B cell (primary cell): Measurements from ENCODE around the gene MAP3K2. TPM values are rescaled to one million over a fixed set of nuclear protein-coding genes. Genes with fewer than 3 reads are reported as not detected.

Experiments
- ATAC-seq: fragments of 200-7000 bp; cut with Tn5 transposase; one replicate; pipeline ENCODE4 v1.10.0; 2021; ENCODE audit warnings: low read depth, mild to moderate bottlenecking, moderate number of reproducible peaks, moderate library complexity
- CTCF ChIA-PET: fragments of 350-600 bp; sonication (Branson Sonifier 250); formaldehyde crosslinking; loops from one replicate; lab custom pipeline; 2021; ENCODE audit warnings: antibody characterized with exemption, inconsistent platforms; lab: Charles Lee
- POLR2A ChIA-PET: fragments of 350-600 bp; sonication (Branson Sonifier 250); formaldehyde crosslinking; loops from one replicate; lab custom pipeline; 2021; ENCODE audit warnings: antibody characterized with exemption; lab: Charles Lee
- DNase-seq: peaks from one replicate; pipeline ENCODE4 v3.0.0; 2013
- H2AFZ ChIP-seq: 2 replicates; pipeline ENCODE4 v1.6.1; 2012; ENCODE audit warnings: mild to moderate bottlenecking, low read depth, low read length; ENCODE audit not compliant: insufficient read depth, poor library complexity, severe bottlenecking
- H3K27ac ChIP-seq, 2 donors: 1 replicate in 1 of 2; 2 replicates in 1 of 2; pipeline ENCODE4 v1.5.1; 2012 to 2013; ENCODE audit warnings: low read length in 2 of 2, mild to moderate bottlenecking in 2 of 2, moderate library complexity in 1 of 2
- H3K27me3 ChIP-seq, 4 experiments: fragments of 200-600 bp in 1 of 4; sonication (generic) in 1 of 4; replicated peaks in 1 of 4; 1 replicate in 2 of 4; 2 replicates in 2 of 4; pipeline versions ENCODE4 v1.6.1 to v1.7.0; 2013 to 2016; ENCODE audit warnings: low read length in 3 of 4, mild to moderate bottlenecking in 2 of 4, mixed read lengths in 1 of 4, moderate library complexity in 1 of 4; ENCODE audit not compliant: insufficient read depth in 4 of 4, control insufficient read depth in 3 of 4; ENCODE audit errors: control extremely low read depth in 1 of 4
- H3K36me3 ChIP-seq, 2 experiments: replicated peaks in 1 of 2; 1 replicate in 1 of 2; 2 replicates in 1 of 2; pipeline versions ENCODE4 v1.6.1 to v1.7.1; 2013; ENCODE audit warnings: low read length in 1 of 2; ENCODE audit not compliant: insufficient read depth in 2 of 2, control insufficient read depth in 1 of 2; ENCODE audit errors: control extremely low read depth in 1 of 2, extremely low read depth in 1 of 2
- H3K4me1 ChIP-seq, 2 donors: fragments of 200-600 bp in 1 of 2; sonication (generic) in 1 of 2; 1 replicate in 1 of 2; 2 replicates in 1 of 2; pipeline versions ENCODE4 v1.5.1 to v1.6.1; 2013 to 2017; ENCODE audit warnings: low read length in 2 of 2; ENCODE audit not compliant: control insufficient read depth in 2 of 2, insufficient read depth in 2 of 2
- H3K4me2 ChIP-seq: replicated peaks from 2 replicates; pipeline ENCODE3; 2012; ENCODE audit warnings: mild to moderate bottlenecking, low read depth, low read length; ENCODE audit not compliant: poor library complexity, severe bottlenecking
- H3K4me3 ChIP-seq, 5 experiments: fragments of 200-600 bp in 1 of 5; sonication (generic) in 1 of 5; 1 replicate in 3 of 5; 2 replicates in 2 of 5; pipeline versions ENCODE4 v1.5.1 to v1.7.0; 2011 to 2016; ENCODE audit warnings: low read length in 4 of 5, mild to moderate bottlenecking in 4 of 5, low read depth in 2 of 5, control low read depth in 1 of 5, moderate library complexity in 1 of 5; ENCODE audit not compliant: insufficient read depth in 1 of 5; ENCODE audit errors: control extremely low read depth in 1 of 5, extremely low read depth in 1 of 5
- H3K79me2 ChIP-seq: fragments of 200-600 bp; sonication (generic); one replicate; pipeline ENCODE4 v1.6.0; 2016; ENCODE audit warnings: low read length; ENCODE audit not compliant: control insufficient read depth, insufficient read depth
- H3K9ac ChIP-seq: fragments of 200-600 bp; sonication (generic); 2 replicates; pipeline ENCODE4 v1.6.1; 2017; ENCODE audit warnings: mild to moderate bottlenecking, low read length, moderate library complexity
- H3K9me3 ChIP-seq, 3 donors: one replicate each; pipeline versions ENCODE4 v1.6.1 to v1.7.1; 2013; ENCODE audit warnings: low read length in 2 of 3; ENCODE audit not compliant: control insufficient read depth in 2 of 3, insufficient read depth in 1 of 3; ENCODE audit errors: control extremely low read depth in 1 of 3
- H4K20me1 ChIP-seq: 2 replicates; pipeline ENCODE4 v1.6.0; 2012; ENCODE audit warnings: mild to moderate bottlenecking, low read length; ENCODE audit not compliant: insufficient read depth, control insufficient read depth, poor library complexity, severe bottlenecking
- H3K27ac Mint-ChIP-seq: one replicate; pipeline ENCODE4 v1.8.0; 2021; ENCODE audit warnings: mixed read lengths
- H3K27me3 Mint-ChIP-seq: one replicate; pipeline ENCODE4 v1.8.0; 2021; ENCODE audit warnings: mixed read lengths
- H3K4me1 Mint-ChIP-seq: one replicate; pipeline ENCODE4 v1.8.0; 2021; ENCODE audit warnings: mixed read lengths
- H3K4me3 Mint-ChIP-seq: one replicate; pipeline ENCODE4 v1.8.0; 2021; ENCODE audit warnings: mixed read lengths
- H3K9me3 Mint-ChIP-seq: one replicate; pipeline ENCODE4 v1.8.0; 2022; ENCODE audit warnings: mixed read lengths; ENCODE audit not compliant: insufficient read depth
- CTCF ChIP-seq: fragments of 200-600 bp; IDR thresholded peaks from one replicate; pipeline ENCODE4 v1.8.0; 2022; ENCODE audit warnings: antibody characterized with exemption, mild to moderate bottlenecking
- EZH2 ChIP-seq: IDR thresholded peaks from 2 replicates; pipeline ENCODE4 v1.6.1; 2012; ENCODE audit warnings: borderline replicate concordance, low read depth, mild to moderate bottlenecking, moderate library complexity, low read length; ENCODE audit not compliant: insufficient read depth, poor library complexity, severe bottlenecking
- WGBS: methylation state at CpG from one replicate; pipeline ENCODE4 v1.1.5; 2013; ENCODE audit warnings: missing lambda C conversion rate; ENCODE audit not compliant: insufficient coverage; 5-methylcytosine and 5-hydroxymethylcytosine counted together
- intact Hi-C: fragments of 100-400 bp; cut with micrococcal nuclease; formaldehyde crosslinking; loops from one replicate; pipeline ENCODE4 v1.10.0; 2022
- polyA plus RNA-seq: library from polyadenylated mRNA; depleted of rRNA; stranded (reverse); fragments of >200 nt; gene quantifications from 2 replicates; pipeline ENCODE4 v1.2.3, GENCODE V29; 2012
- total RNA-seq, 2 donors: library from RNA; stranded (reverse); fragments of 120-200 nt in 1 of 2; gene quantifications; 1 replicate in 1 of 2; 2 replicates in 1 of 2; pipeline versions ENCODE4 v1.2.3 to v1.2.4, GENCODE V29; 2013 to 2022

Gene MAP3K2
- total and polyA plus RNA-seq, 2 donors (not counting 1 experiment from before 2014, with no cell fraction given) = 9.9 to 118 TPM

GRCh38 chr2:127428057-127428814, 40.5 kb upstream of the MAP3K2 start:
- Mint-ChIP-seq H3K4me3 (no peak overlapping the region), H3K27me3 (no peaks in the 10 kb centered on the region), H3K9me3 (no peaks in the 10 kb centered on the region), H3K4me1 (peaks cover 6% of the 10 kb centered on the region), H3K27ac (no peak overlapping the region)
- TF ChIP-seq EZH2 (no peak), CTCF (no peak)
- ChIA-PET CTCF (interaction anchor here (0.6 kb wide), 1 partner anchor 851 kb away, joined by 5 read pairs; no protein-coding TSS in a partner anchor), POLR2A (no interaction called here)
- no peak overlapping the region for H3K27ac ChIP-seq
- no peaks in the 10 kb centered on the region for H3K79me2 ChIP-seq
- DNase-seq = no peak
- H4K20me1 ChIP-seq = peaks cover 4% of the 10 kb centered on the region
- H3K9me3 ChIP-seq = no peaks in the 10 kb centered on the region
- H3K4me1 ChIP-seq = peaks cover 5% of the 10 kb centered on the region in 2 donors
- no peak for ATAC-seq
- H3K36me3 ChIP-seq = no peaks in the 10 kb centered on the region
- no peak overlapping the region for H2AFZ ChIP-seq
- 95% methylated on average over 36 of the region's 36 CpGs for WGBS
- H3K9ac ChIP-seq = no peak overlapping the region
- no peak overlapping the region for H3K4me2 ChIP-seq
- peaks cover 0 to 6% (median 0%) of the 10 kb centered on the region in 4 experiments for H3K27me3 ChIP-seq
- no peak overlapping the region for H3K4me3 ChIP-seq
- intact Hi-C loops = no loop called here

- Histone ChIP-seq H4K20me1 (peaks cover 5% of the 10 kb centered on the region), H3K4me1 (peaks cover 10 to 11% of the 10 kb centered on the region in 2 donors), H3K9ac (no peak overlapping the region), H3K79me2 (no peaks in the 10 kb centered on the region), H3K27me3 (peaks cover 0 to 10% (median 2%) of the 10 kb centered on the region in 4 experiments), H3K27ac (no peak overlapping the region), H2AFZ (no peak overlapping the region), H3K4me2 (no peak overlapping the region), H3K4me3 (no peak overlapping the region), H3K36me3 (no peaks in the 10 kb centered on the region), H3K9me3 (no peaks in the 10 kb centered on the region)
- TF ChIP-seq EZH2 (no peak), CTCF (no peak)
- ATAC-seq (no peak), DNase-seq (no peak)
- H3K27ac Mint-ChIP-seq = no peak overlapping the region
- no peaks in the 10 kb centered on the region for H3K27me3 Mint-ChIP-seq
- WGBS = 90% methylated on average over 5 of the region's 7 CpGs
- intact Hi-C loops = no loop called here
- H3K9me3 Mint-ChIP-seq = no peaks in the 10 kb centered on the region
- CTCF ChIA-PET = interaction anchor here (0.6 kb wide), 1 partner anchor 852 kb away, joined by 5 read pairs; no protein-coding TSS in a partner anchor
- H3K4me3 Mint-ChIP-seq = no peak overlapping the region
- peaks cover 9% of the 10 kb centered on the region for H3K4me1 Mint-ChIP-seq
- POLR2A ChIA-PET = no interaction called here
Measured at GRCh38 chr2:127427376-127428056, 39.7 kb upstream of the MAP3K2 start.
